GM12865 (cell line): ENCODE measurements around the gene ZBTB3.
A peak's percentile ranks its signal among the peaks of the same experiment; 100 is the strongest.

ENCODE experiments used
- DNase-seq: peaks from one replicate; pipeline ENCODE4 v3.0.0; 2010; ENCODE audit warnings: low read depth
- H3K4me3 ChIP-seq: 2 replicates; pipeline ENCODE4 v1.5.1; 2011; ENCODE audit warnings: mild to moderate bottlenecking, low read depth, low read length, control low read depth
- TF ChIP-seq, protein P1 (sequence below): IDR thresholded peaks from 2 replicates; pipeline ENCODE4 v1.5.1; 2011; ENCODE audit warnings: low read length, control low read depth, low read depth, inconsistent platforms; ENCODE audit not compliant: insufficient read depth; ENCODE audit errors: missing control alignments

Gene ZBTB3

DNA sequence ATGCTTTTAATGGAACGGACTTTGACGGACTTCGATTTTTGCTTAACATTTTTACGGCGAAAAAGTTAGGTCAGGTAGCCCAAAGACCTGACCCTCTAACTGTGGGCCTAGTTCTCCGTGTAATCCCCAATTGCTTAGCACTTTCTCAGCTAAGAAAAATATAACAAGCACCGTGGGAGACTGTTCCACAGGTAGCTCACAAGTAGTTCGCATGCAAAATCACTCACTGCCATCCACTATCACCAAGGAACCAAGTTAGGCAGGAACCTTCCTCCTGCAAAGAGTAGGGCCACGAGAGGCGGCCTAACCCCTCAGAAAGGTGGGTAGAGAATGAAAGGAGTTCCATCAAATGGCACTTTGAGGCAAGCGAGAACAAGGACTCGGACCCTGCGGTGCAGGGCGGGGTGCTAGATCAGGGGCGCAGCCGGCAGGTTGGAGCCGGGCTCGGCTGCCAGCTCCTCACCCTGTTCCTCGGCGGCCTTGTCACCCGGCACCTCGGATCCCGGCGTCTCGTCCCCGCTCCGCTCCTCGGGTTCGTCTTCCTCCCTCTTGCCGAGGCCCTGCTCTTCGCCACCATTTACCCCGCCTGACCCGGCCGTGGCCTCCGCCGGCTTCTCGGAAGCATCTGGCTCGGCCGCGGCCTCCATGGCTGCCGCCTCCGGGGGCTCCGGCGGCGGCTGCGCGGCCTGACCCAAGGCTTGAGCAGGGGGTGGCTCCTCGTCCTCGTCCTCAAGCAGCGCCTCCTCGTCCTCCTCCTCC is 27.6 kb downstream of the ZBTB3 start:
- TF ChIP-seq, protein P1, sequence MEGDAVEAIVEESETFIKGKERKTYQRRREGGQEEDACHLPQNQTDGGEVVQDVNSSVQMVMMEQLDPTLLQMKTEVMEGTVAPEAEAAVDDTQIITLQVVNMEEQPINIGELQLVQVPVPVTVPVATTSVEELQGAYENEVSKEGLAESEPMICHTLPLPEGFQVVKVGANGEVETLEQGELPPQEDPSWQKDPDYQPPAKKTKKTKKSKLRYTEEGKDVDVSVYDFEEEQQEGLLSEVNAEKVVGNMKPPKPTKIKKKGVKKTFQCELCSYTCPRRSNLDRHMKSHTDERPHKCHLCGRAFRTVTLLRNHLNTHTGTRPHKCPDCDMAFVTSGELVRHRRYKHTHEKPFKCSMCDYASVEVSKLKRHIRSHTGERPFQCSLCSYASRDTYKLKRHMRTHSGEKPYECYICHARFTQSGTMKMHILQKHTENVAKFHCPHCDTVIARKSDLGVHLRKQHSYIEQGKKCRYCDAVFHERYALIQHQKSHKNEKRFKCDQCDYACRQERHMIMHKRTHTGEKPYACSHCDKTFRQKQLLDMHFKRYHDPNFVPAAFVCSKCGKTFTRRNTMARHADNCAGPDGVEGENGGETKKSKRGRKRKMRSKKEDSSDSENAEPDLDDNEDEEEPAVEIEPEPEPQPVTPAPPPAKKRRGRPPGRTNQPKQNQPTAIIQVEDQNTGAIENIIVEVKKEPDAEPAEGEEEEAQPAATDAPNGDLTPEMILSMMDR: no peak
- no peak for DNase-seq
- H3K4me3 ChIP-seq: peak overlapping the region; percentile 99

DNA sequence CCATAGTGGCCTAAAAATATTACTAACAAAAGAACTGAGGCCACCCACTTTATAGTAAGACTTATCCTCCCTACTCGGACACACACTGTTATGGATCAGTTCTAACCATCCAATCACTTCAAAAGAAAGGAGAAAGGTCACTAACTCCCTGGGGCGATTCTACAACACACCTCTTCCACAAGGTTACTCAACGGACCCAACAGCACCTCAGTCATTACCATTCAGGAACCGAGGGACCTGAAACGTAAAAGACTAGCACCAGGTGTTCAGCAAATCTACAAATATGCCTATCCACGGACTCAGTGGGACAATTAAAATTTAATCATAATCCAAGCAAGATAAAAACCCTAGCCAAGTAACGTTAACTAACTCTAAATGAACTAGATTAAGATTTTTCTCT is 28.3 kb downstream of the ZBTB3 start:
- peak overlapping the region; percentile 99 for H3K4me3 ChIP-seq
- DNase-seq: no peak
- TF ChIP-seq, protein P1: no peak

DNA sequence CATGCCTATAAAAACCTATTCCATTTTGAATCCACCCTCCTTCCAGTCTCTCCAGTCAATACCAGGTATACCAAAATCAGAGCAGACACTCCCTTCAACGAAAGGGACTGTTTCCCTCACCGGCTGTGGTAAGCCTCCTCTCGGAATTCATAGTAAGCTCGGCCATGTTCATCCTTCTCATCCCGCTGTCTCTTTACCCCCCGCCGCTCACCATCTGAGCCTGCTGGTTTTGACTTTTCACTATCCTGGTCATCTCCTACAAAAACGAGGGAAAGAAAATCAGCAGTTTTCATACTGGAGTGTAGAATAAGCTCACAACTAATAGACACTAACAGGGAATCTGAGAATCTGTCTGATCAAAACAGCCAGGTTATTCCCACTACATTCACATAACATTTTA is 29.8 kb downstream of the ZBTB3 start:
- peak overlapping the region; percentile 99 for H3K4me3 ChIP-seq
- TF ChIP-seq, protein P1: no peak
- DNase-seq: no peak

DNA sequence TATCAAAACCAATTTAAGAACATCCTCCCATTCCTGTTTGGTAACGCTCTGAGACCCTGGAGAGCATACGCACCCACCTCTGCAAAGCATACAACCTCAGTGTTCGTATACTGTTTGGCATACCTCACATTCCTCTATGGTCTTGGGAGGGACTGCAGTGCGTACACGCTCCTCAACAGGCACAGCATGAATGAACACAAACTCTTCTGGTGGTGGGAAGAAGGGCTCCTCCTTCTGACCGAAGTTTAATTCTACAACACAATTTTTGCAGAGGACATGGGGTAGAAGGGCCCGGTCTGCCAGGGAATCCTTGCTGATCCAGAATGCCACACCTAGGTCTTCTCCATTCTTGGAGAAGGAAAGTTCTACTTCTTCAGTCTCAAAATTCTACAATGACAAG is 32.0 kb downstream of the ZBTB3 start:
- TF ChIP-seq, protein P1: no peak
- DNase-seq: no peak
- no peak overlapping the region for H3K4me3 ChIP-seq

DNA sequence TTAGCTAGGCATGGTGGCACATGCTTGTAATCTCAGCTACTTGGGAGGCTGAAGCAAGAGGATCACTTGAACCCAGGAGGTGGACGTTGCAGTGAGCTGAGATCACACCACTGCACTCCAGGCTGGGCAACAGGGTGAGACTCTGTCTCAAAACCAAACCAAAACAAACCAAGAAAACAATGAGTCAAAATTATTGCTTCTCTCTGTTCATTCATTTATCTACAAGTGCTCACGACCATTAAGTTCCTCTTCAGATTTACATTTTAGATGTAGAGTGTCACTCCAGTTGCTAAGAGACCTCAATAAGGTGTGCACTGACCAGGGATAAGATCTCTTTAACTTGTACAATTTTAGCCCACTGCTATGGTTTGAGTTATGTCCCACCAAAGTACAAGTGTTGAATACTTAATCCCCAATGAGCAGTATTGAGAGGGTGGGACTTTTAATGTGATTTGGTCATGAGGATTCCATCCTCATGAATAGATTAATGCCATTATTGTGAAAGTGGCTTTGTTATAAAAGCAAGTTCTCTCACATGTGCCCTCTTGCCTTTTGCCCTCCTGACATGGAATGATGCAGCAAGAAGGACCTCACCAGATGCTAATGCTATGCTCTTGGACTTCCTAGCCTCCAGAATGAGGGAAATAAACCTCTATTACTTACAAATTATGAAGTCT is 34.5 kb downstream of the ZBTB3 start:
- TF ChIP-seq, protein P1: no peak
- no peak for DNase-seq
- no peak overlapping the region for H3K4me3 ChIP-seq

DNA sequence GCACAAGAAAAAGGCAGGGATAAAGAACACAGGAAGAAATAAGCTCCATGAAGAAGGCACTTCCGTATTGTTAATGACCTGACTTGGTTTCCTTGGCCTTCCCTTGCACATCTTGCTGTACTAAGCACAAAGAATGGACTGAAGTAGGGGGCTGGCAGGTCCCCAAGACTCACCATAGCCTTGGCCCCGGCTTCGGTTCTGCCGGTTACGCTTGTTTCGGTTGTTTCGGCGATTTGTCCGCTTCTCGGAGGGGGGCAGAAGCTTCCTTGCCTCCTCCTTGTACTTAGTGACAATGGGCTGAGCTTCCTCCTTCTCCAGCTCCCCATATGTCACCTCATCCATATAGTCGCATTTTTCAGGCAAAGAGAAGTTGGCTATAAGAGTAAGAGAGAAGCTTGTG is 37.1 kb downstream of the ZBTB3 start:
- no peak overlapping the region for H3K4me3 ChIP-seq
- DNase-seq: no peak
- TF ChIP-seq, protein P1: no peak
